Aorta (tissue), 5 donors: Measurements from ENCODE around the gene MYO15A. TPM values are rescaled to one million over a fixed set of nuclear protein-coding genes. Genes with fewer than 3 reads are reported as not detected.
A peak's percentile ranks its signal among the peaks of the same experiment; 100 is the strongest.

Experiments
- ATAC-seq: fragments of 200-7000 bp; cut with Tn5 transposase; one replicate; pipeline ENCODE4 v1.9.1; 2022; ENCODE audit warnings: moderate library complexity; ENCODE audit not compliant: low FRiP score
- DNase-seq, 2 donors: peaks; one replicate each; pipeline ENCODE4 v3.0.0-alpha.2; 2020
- H3K27ac ChIP-seq, 2 donors: one replicate each; pipeline ENCODE4 v1.5.1; 2013; ENCODE audit warnings: low read length in 2 of 2, mild to moderate bottlenecking in 2 of 2, moderate library complexity in 2 of 2, control low read depth in 1 of 2, inconsistent platforms in 1 of 2, low read depth in 1 of 2
- H3K27me3 ChIP-seq, 2 donors: one replicate each; pipeline ENCODE4 v1.6.1; 2013; ENCODE audit warnings: control low read depth in 1 of 2, low read length in 1 of 2, mild to moderate bottlenecking in 1 of 2, moderate library complexity in 1 of 2; ENCODE audit not compliant: insufficient read depth in 2 of 2, control insufficient read depth in 1 of 2
- H3K36me3 ChIP-seq, 2 donors: one replicate each; pipeline ENCODE4 v1.6.1; 2013; ENCODE audit warnings: control low read depth in 1 of 2, low read length in 1 of 2, mild to moderate bottlenecking in 1 of 2; ENCODE audit not compliant: insufficient read depth in 2 of 2, control insufficient read depth in 1 of 2
- H3K4me1 ChIP-seq, 2 donors: one replicate each; pipeline ENCODE4 v1.6.1; 2013; ENCODE audit warnings: low read length in 2 of 2, control low read depth in 1 of 2, mild to moderate bottlenecking in 1 of 2, moderate library complexity in 1 of 2; ENCODE audit not compliant: insufficient read depth in 2 of 2, control insufficient read depth in 1 of 2
- H3K4me3 ChIP-seq, 2 donors: one replicate each; pipeline ENCODE4 v1.5.1; 2013; ENCODE audit warnings: low read length in 2 of 2, control low read depth in 1 of 2, mild to moderate bottlenecking in 1 of 2
- H3K9me3 ChIP-seq: one replicate; pipeline ENCODE4 v1.6.1; 2013; ENCODE audit warnings: mild to moderate bottlenecking, low read length; ENCODE audit not compliant: control insufficient read depth
- WGBS, 2 donors: extraction: QIAGEN DNeasy Blood & Tissue Kit; methylation state at CpG; one replicate each; pipeline ENCODE4 v1.1.7; 2013; 5-methylcytosine and 5-hydroxymethylcytosine counted together
- intact Hi-C, 2 donors: fragments of 100-400 bp; cut with DNase I; formaldehyde crosslinking; loops; one replicate each; pipeline versions ENCODE4 v1.14.2 to v1.15.0; 2022
- polyA plus RNA-seq, 2 donors: library from polyadenylated mRNA; stranded (reverse); fragments of 200-250 nt; gene quantifications; one replicate each; pipeline ENCODE4 v1.2.3, GENCODE V29; 2013
- total RNA-seq, 2 donors: library from RNA; stranded (reverse); fragmentation: NEBNext Ultra II Directional; extraction: Animal tissue kit (Norgen Biotek cat#: 25700); gene quantifications; one replicate each; pipeline ENCODE4 v1.2.1, GENCODE V29; 2021
- donor health status: healthy with polysubstance abuse.
- donor health status: Bipolar disorder and iron deficiency.
- donor health status: DM: no; HTN: no; CAD: no.
- donor health status: DM: no; HTN: no; CAD: no.
- donor health status: DM: yes; HTN: yes; CAD: no.

Gene MYO15A
- total and polyA plus RNA-seq, 4 donors = 0.25 to 7.5 (median 3.2) TPM

DNA sequence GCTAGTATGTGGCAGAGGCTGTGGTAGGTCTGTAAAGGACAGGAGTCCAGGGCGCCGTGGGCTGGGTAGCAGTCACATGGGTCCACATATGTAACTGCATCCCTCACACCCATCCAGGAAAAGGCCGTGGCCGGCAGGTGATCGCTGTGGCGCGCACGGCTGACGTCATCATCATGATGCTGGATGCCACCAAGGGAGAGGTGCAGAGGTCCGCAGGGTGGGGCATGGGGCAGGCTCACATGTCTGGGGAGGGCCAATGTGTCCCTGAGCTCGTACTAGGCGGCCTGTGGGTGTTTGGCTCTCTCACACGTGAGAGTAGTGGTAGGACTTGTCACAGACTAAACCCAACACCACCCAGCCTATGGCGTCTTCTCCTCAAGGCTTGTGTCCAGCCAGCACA, 9.0 kb upstream of the MYO15A start:
- intact Hi-C loops = loop anchor here in 1 of 2 donors (5.0 kb wide), 1 partner anchor 312 kb away; no protein-coding TSS in a partner anchor
- Histone ChIP-seq H3K27ac (no peak overlapping the region), H3K36me3 (peaks cover 0 to 9% of the 10 kb centered on the region in 2 donors)

GRCh38 chr17:18100616-18101015, 7.9 kb upstream of the MYO15A start:
- ATAC-seq = no peak
- peaks cover 0 to 9% of the 10 kb centered on the region in 2 donors for H3K36me3 ChIP-seq
- intact Hi-C loops = no loop called here

More for the DNA sequence above, 9.0 kb upstream of the MYO15A start:
- 89% methylated on average over 14 of the region's 14 CpGs for WGBS, 2 donors
- no peaks in the 10 kb centered on the region for H3K4me1 ChIP-seq
- no peak overlapping the region for H3K4me3 ChIP-seq
- ATAC-seq (no peak), DNase-seq (no peak)
- H3K9me3 ChIP-seq = no peaks in the 10 kb centered on the region
- H3K27me3 ChIP-seq = no peaks in the 10 kb centered on the region

GRCh38 chr17:18101828-18102227, 6.7 kb upstream of the MYO15A start:
- Histone ChIP-seq H3K27ac (no peak overlapping the region), H3K4me3 (no peak overlapping the region), H3K27me3 (no peaks in the 10 kb centered on the region), H3K9me3 (no peaks in the 10 kb centered on the region), H3K4me1 (no peaks in the 10 kb centered on the region), H3K36me3 (peaks cover 0 to 9% of the 10 kb centered on the region in 2 donors)
- WGBS, 2 donors = 83 to 86% methylated on average over 9 of the region's 9 CpGs
- intact Hi-C loops = no loop called here
- DNase-seq (peak in 1 of 2 donors; percentile 38), ATAC-seq (no peak)

More at GRCh38 chr17:18100616-18101015, 7.9 kb upstream of the MYO15A start:
- 77 to 78% methylated on average over 10 of the region's 10 CpGs for WGBS, 2 donors
- H3K4me3 ChIP-seq = no peak overlapping the region
- H3K27ac ChIP-seq = no peak overlapping the region
- H3K9me3 ChIP-seq = no peaks in the 10 kb centered on the region
- DNase-seq = no peak
- H3K27me3 ChIP-seq = no peaks in the 10 kb centered on the region
- no peaks in the 10 kb centered on the region for H3K4me1 ChIP-seq

DNA sequence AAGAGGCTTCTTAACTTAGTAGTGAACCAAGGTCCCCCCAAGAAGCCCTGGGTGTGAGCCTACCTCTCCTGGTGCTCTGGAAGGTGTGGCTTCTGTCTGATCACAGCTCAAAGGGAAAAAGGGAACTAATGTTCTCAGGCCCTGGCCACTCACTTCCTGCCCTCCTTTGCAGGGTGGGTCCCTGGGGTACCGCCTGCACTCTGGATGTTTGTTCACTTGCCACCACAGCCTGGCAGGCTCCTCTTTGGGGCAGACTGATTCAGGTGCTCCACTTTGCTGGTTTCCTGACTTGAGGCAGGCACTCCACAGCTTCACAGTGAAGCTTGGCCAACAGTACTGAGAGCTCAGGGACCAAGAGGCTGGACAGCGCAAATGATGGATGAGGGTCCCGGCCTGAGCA, 5.9 kb upstream of the MYO15A start:
- no peaks in the 10 kb centered on the region for H3K27me3 ChIP-seq
- peaks cover 0 to 6% of the 10 kb centered on the region in 2 donors for H3K36me3 ChIP-seq
- DNase-seq (no peak), ATAC-seq (no peak)
- H3K4me1 ChIP-seq = no peaks in the 10 kb centered on the region
- H3K9me3 ChIP-seq = no peaks in the 10 kb centered on the region
- no peak overlapping the region for H3K27ac ChIP-seq
- H3K4me3 ChIP-seq = no peak overlapping the region
- intact Hi-C loops = no loop called here
- 76 to 81% methylated on average over 3 of the region's 3 CpGs for WGBS, 2 donors

DNA sequence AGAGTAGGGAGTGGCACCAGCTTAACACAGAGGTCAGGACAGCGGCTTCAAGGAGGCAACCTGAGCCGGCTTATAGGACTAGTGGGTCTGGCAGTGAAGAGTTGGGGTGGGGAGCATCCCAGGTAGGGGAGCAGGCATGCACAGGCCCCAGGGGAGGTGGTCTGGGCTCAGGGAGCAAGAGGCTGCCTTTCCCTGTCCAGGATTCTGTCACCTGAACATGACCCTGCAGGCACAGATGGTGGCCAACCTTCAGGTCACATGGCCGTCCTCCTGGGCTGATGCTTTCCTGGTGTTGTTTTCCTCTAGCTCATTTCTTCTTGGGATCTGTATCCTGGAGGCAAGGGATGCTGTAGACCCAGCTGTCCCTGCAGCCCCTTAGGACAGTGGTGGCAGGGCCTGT, 3.5 kb upstream of the MYO15A start:
- Histone ChIP-seq H3K36me3 (peaks cover 0 to 4% of the 10 kb centered on the region in 2 donors), H3K4me3 (no peak overlapping the region), H3K4me1 (no peaks in the 10 kb centered on the region), H3K9me3 (no peaks in the 10 kb centered on the region), H3K27ac (no peak overlapping the region), H3K27me3 (no peaks in the 10 kb centered on the region)
- DNase-seq (no peak), ATAC-seq (no peak)
- 89 to 92% methylated on average over 3 of the region's 3 CpGs for WGBS, 2 donors
- intact Hi-C loops = no loop called here

DNA sequence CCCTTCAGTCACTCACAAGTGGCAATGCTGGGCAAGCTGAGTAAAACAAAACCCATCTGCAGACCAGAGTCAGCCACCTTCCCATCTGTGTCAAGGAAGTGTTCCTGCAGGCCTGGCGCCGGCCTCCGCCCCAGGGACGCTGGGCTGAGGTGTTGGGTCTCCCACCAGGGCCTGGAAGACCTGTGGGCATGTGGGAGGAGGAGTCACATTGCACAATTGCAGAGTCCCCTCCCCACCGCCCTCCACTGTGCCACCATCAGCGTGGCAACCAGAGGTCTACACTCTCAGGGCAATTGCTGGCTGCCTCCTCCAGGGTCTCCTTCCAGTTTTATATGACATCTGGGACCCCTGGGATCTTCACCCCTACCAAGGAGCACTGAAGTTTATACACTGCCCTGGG, 3.0 kb upstream of the MYO15A start:
- intact Hi-C loops = no loop called here
- no peak overlapping the region for H3K4me3 ChIP-seq
- no peak overlapping the region for H3K27ac ChIP-seq
- no peaks in the 10 kb centered on the region for H3K9me3 ChIP-seq
- 84 to 95% methylated on average over 6 of the region's 6 CpGs for WGBS, 2 donors
- H3K27me3 ChIP-seq = no peaks in the 10 kb centered on the region
- H3K4me1 ChIP-seq = no peaks in the 10 kb centered on the region
- DNase-seq = no peak
- no peak for ATAC-seq
- no peaks in the 10 kb centered on the region for H3K36me3 ChIP-seq

GRCh38 chr17:18106211-18106610, 2.3 kb upstream of the MYO15A start:
- no peaks in the 10 kb centered on the region for H3K4me1 ChIP-seq
- WGBS, 2 donors = 91% methylated on average over 9 of the region's 9 CpGs
- ATAC-seq (no peak), DNase-seq (no peak)
- H3K27ac ChIP-seq = no peak overlapping the region
- H3K9me3 ChIP-seq = no peaks in the 10 kb centered on the region
- H3K36me3 ChIP-seq = no peaks in the 10 kb centered on the region
- no peaks in the 10 kb centered on the region for H3K27me3 ChIP-seq
- H3K4me3 ChIP-seq = no peak overlapping the region
- intact Hi-C loops = no loop called here

- no peak for DNase-seq
Measured at GRCh38 chr17:18107061-18107790, 1.3 kb upstream of the MYO15A start.

DNA sequence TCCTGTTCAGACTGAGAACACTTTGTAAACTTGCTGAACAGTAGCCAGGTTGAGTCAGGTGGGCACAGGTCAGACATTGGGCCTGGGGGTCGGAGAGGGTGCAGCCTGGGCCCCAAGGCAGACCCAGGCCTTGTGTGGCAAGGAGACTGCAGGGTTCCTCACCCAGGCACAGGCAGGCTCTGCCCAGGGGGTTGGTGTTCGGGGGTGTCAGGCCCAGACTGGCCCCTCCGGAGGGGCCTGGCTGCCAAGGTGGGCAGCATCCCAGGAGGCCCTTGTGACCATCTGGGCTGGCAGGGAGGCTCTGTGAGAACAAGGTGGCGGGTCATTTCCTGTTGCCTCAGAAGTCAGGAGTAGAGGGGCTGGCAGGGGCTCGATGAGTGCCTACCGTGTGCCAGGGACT, 585 bp upstream of the MYO15A start:
- 49 to 52% methylated on average over 6 of the region's 6 CpGs for WGBS, 2 donors
- no peak for ATAC-seq

More at GRCh38 chr17:18107061-18107790, 1.3 kb upstream of the MYO15A start:
- Histone ChIP-seq H3K36me3 (no peaks in the 10 kb centered on the region), H3K27me3 (no peaks in the 10 kb centered on the region), H3K4me1 (no peaks in the 10 kb centered on the region), H3K27ac (no peak overlapping the region), H3K9me3 (no peaks in the 10 kb centered on the region), H3K4me3 (no peak overlapping the region)
- 87 to 88% methylated on average over 14 of the region's 14 CpGs for WGBS, 2 donors
- no peak for ATAC-seq
- intact Hi-C loops = no loop called here

More for the DNA sequence above, 585 bp upstream of the MYO15A start:
- no peak overlapping the region for H3K4me3 ChIP-seq
- no peaks in the 10 kb centered on the region for H3K9me3 ChIP-seq
- no peak for DNase-seq
- H3K27ac ChIP-seq = no peak overlapping the region
- intact Hi-C loops = no loop called here
- H3K27me3 ChIP-seq = no peaks in the 10 kb centered on the region
- H3K4me1 ChIP-seq = no peaks in the 10 kb centered on the region
- H3K36me3 ChIP-seq = no peaks in the 10 kb centered on the region
